DMS114 treated with DMSO at 0.1 percent for 48 hours (cell line): ENCODE data around the gene PPP1R13L.

ENCODE experiments used
- DNase-seq: peaks from one replicate; lab custom pipeline; 2025; ENCODE audit not compliant: unreplicated experiment; lab: John Stamatoyannopoulos, UW

PPP1R13L gene

DNA sequence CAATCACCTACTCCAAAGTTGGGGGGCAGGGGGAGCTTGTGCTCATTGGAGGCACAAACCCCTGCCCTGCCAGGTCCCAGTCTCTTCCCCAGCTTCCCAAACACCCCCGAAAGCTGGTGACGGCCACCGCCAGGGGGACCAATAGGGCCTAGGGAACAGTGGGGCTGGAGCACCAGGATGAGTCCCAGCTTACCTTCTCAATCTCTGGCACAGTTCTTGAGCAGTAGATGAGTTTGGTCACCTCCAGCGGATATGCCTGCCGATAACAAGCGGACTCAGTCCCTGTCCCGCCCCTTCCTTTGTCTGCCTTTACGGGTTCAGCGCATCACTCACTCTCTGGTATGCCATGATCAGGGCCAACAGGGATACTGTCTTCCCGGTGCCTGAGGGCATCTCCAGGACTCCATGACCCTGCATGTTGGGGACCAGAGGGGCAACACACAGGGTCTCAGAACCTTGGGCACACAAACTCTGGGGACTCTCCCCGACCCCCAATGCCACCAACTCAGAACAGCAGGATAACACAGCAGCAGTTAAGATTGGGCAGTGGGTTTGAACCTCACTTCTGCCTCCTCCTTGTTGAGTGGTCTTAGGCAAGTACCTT lies 36.0 kb downstream of the PPP1R13L start:
- no peak for DNase-seq

DNA sequence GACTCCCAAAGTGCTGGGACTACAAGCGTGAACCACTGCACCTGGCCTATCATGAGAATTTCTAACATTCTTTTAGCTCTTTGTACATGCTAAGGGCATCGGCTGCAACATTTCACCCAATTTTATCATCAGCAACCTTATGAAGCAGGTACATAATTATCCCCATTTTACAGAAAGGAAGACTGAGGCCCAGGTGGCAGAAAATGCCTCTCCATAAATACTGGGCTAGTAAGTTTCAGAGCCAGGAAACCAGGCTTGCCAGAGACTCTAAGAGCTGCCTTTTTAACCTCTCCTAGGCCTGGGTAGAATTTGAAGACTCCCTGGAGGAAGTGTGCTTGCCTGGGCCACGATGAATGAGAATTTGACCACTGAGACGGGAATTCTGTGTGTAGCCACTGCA lies 36.7 kb downstream of the PPP1R13L start:
- DNase-seq = no peak

DNA sequence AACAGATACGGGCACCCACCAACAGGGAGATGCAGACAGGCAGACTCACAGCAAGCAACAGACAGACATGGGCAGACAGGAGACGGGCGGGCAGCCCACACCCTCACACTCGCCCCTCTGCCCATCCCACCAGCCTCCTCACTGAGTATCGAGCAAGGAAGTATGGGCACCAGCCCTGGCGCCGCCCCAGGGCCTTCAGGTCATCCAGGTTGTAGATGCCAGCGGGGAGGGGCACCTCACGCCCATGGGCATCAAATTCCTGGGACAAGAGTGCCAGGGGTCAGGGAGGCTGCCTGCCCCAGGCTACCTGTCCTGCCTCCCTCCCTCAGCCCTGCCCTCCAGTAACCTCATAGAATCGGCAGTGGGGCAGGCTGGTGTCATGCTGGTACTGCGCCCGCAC lies 40.2 kb downstream of the PPP1R13L start:
- DNase-seq = no peak

DNA sequence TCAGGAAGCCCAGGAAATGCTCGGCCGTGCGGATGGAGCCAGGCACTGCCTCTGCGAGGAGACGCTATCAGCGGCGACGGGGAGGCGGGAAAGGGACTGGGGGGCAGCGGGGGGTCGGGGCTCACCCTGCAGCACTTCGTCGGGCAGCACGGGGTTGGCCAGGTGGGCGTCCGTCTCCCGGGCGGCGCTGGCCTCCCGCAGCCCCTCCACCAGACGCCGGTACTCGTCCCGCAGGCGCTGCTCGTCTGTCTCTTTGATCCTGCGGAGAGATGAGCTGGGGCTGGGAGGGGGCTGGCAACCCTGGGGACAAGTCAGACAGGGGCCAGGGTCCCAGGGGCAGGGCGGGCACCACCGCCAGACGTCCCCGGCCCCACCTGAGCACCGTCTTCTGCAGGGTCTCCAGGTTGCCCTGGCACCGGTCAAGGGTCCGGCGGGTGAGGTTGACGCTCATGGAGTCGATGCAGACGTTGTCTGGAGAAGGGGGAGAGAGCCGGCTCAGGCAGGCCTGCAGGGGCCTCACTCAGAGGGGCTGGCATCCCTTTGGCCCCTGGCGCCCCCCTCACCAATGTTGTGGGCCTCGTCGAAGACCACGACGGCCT lies 40.9 kb downstream of the PPP1R13L start:
- no peak for DNase-seq

DNA sequence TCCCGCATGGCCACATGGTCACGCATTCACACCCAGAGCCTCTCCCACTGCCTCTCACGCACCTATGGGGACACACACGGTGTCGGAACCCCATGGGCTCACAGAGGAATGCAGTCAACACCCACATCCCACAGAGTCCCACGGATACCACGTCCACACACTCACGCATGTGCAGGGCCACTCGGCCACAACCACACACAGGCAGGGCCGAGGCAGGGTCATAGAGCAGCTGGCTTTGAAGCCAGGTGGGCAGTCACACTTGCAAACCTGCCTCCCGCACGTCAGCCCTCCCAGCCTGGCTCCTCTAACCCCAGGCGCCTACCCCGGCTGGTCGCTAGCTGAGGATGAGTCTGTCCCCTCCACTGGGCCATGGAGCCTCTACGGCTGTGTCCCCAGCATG lies 42.6 kb downstream of the PPP1R13L start:
- no peak for DNase-seq

DNA sequence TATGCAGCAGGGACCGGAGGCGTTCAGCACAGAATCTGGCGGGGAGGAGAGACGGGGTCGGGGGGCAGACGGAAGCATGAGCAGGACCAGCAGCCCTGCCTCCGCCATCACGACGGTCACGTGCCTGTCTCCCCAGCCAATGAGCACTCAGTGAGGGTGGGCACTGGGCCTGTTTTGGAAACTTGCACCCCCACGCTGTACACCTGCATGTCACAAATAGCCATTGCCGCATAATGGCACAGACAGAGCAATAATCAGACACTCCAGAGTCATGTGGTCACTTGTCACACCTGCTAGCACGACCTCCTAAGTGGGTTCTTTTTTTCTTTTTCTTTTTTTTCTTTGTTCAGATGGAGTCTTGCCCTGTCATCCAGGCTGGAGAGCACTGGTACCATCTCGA lies 43.3 kb downstream of the PPP1R13L start:
- no peak for DNase-seq

DNA sequence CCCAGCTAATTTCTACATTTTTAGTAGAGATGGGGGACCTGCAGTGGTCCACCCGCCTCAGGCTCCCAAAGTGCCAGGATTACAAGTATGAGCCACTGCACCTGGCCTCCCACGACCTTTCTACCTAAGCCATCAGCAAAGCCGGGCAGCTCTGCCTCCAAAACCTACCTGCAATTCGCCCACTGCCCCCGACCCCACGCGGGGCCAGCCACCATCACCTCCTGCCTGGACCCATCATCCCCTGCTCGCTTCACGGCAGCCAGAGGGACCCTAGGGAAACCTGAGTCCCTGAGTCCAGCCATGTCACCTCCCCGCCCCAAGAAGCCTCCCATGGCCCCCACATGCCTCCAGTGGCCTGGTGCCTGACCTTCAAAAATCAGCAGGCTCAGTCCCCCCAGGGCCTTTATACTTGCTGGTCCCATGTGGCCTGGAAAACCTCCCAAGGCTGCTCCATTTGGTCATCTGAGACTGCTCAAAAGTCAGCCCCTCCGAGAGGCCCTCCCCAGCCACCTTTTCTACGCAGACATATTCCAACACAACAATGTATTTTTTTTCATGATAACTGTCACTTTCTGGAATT lies 46.6 kb downstream of the PPP1R13L start:
- DNase-seq = no peak

DNA sequence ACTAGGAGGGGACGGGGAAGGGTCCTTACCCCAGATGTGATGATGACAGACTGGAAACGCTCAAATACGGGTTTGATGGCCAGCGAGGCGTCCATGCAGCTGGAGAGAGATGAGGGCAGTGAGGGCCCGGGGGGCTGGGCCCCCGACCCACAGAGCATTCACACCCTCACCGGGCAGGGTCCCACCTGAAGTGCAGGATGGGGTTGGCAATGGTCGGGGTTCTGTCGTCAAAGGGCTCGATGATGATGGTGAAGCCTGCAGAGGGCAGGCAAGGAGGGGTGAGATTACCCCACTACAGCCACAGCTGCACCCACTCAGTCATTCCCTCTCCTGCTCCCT lies 47.5 kb downstream of the PPP1R13L start:
- no peak for DNase-seq

DNA sequence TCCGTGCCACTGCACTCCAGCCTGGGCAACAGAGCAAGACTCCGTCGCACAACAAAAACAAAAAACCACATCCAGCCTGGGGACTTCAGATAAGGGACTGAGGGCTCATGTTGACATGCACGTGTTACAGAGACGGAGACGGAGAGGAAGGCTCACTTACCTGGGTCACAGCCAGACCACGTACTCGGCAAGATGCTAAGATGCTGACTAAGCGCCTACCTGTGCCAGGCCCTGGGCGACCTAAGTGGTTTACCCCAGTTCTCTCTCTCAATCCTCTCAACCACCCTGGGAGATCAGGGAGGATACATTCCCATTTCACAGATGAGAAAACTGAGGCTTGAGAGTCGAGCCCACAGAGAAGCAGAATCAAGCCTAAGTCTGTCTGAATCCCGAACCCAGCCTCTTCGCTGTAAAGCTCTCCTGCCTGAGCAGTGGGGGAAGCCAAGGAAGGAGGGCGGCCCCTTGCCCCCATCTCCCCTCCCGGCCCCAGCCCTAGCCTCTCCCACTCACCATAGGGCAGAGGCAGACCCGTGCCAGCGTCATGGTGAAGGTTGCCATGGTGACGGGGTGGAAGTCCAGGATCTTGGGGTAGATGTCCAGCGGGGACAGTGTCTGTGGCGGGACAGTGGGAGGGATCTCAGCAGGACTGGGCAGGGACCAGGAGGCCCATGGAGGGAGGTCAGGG lies 48.0 kb downstream of the PPP1R13L start:
- no peak for DNase-seq

DNA sequence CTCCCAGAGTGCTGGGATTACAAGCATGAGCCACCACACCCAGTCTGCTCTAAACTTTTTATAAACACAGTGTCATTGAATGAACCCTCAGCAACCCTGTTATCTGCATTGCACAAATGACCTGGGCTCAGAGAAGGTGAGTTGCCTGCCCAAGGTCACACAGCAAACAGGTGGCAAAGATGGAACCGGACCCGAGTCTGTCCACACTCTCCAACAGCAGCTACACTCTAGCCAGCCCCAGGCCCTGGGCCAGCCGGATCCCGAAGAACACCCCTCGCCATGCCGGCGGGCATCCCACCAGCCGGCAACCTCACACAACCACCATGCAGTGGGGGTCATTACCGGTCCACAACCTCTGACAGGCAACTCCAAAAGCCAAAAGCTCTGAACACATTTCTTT lies 49.0 kb downstream of the PPP1R13L start:
- no peak for DNase-seq

DNA sequence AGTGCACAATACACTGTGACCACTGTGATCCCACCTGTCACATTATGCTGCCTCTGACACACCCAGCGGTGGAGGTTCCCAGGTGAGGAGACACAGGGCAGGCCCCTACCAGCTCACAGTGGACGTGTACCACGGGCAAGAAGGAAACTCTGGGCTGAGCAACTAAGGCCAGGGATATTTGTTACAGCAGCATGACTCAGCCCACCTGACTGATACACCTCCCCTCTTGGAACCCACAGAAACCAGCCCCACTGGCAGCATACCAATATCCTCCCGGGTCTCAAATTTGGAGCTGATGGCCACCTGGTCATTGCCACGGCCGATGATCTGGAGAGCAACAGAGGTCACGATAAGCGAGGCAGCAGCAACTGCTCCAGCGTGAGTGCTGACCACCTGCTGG lies 49.5 kb downstream of the PPP1R13L start:
- DNase-seq = no peak

DNA sequence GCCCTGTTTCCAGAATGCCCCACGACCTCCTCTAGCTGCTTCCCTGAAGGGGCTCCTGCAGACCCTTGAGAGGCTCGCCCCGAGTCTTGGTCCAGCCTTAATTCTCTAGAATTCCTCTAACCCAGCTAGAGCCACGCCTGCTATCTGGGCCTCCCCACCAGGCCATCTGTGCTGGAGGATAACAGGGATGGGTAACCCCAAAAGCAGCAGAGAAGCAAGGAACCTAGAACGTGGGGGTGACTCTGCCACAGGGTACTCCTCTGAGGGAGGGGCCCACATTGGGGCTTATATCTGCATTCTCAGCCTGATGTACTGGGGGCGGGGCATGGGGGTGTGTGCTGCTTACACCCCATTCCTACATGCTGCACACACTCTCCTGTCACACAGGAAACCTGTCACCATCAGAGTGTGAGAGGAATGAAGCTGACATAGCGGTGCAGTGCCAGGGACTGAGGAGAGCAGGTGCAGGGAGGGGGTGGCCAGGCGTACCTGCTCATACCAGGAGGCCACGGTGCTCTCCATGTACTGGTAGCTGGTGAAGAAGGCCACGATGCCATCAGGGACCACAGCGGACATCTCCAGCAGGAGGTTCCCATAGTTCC lies 50.5 kb downstream of the PPP1R13L start:
- no peak for DNase-seq

DNA sequence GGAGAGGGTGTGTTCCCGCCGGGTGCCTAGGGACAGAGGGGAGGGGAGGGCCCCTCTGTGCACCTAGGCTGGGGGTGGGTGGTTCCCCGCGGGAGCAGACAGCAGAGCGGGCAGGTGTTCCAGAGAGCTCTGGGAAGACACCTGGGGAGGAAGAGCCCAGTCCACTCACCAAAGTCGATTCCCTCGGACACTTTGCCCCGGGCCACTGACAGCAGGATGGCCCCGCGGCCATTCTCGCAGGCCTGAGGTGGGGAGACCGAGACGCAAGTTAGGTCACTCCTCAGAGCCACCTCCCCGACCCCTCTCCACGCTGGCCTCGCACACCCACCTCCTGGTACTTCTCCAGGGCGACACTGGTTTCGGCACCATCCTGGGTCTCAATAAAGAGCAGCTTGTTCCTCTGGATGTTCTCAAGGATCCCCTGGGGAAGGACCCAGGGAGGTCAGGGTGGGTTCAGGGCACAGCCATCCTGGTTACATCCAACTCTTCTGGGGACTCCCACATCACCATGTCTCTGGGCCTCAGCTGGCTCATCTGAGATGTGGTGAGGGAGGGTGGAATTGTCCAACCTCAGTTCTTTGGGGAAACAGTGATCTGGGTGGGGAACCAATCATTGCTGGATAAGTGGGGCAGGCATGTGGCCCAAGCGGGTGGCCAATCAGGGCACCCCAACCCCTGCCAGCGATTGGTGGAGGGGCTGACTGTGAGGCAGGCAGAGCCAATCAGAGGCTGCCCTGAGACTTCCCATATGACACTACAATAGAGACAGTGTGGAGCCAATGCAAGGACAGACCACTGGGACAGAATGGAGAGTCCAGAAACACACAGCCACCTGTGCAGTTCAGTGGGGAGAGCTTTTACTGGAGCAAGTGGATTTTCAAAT lies 51.7 kb downstream of the PPP1R13L start:
- no peak for DNase-seq

DNA sequence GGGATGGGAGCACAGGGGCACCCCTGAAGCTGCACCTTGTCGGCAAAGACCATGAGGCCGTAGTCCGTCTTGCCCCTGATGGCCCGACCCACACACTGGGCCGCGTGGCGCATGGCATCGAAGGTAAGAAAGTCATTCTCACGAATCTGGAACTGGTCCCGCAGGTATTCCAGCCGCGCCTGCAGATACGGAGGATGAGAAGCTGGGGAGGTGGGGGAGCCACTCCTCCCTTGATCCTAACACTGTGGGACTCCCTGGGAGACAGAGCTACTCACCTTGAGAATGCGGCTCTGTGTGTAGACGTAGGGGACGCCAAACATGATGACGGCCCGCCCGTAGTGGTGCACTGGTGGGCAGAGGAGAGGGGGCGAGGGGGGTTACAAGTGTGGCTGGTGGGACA lies 52.4 kb downstream of the PPP1R13L start:
- DNase-seq = no peak

DNA sequence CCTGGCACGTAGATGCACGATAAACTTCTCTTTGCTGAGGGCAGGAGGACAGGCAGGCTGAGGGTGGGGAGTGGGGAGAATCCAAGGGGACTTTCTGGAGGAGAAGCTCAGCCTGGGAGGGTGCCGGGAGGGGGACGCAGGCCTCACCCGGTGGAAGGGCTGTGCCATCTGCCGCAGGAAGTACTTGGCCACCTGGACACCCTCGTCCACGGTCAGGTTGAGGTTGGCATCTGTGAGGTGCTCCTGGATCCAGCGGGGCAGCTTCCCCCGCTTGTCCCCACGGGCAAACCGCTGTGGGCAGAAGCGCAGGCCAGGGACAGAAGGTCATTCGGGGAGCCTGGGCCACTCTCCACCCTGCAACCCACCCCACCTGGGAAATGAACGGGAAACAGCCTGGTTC lies 52.8 kb downstream of the PPP1R13L start:
- no peak for DNase-seq

DNA sequence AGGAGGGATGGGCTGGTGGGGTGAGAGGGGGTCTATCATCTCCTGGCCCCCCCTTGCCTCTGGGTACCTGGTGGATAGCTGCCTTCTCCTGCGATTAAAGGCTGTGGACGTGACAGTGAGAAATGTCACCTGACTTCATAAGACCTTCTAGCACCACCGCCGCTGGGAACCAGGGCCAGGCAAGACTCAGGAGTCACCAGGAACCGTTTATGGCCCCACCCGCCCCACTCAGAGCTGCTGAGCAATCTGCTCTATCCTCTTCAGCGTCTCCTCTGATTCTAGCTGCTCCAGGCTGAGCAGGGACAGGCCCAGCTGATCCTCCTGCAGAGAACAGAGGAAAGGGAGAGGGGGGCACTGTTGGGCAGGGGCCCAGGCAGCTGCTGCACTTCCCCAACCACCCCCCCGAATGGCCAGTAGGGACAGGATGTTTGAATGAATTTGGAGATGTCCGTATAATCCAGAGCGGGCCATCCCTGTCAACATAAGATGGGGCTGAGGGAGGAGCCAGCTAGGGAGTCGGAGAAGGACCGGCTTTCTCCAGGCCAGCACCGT lies 53.4 kb downstream of the PPP1R13L start:
- DNase-seq = no peak

DNA sequence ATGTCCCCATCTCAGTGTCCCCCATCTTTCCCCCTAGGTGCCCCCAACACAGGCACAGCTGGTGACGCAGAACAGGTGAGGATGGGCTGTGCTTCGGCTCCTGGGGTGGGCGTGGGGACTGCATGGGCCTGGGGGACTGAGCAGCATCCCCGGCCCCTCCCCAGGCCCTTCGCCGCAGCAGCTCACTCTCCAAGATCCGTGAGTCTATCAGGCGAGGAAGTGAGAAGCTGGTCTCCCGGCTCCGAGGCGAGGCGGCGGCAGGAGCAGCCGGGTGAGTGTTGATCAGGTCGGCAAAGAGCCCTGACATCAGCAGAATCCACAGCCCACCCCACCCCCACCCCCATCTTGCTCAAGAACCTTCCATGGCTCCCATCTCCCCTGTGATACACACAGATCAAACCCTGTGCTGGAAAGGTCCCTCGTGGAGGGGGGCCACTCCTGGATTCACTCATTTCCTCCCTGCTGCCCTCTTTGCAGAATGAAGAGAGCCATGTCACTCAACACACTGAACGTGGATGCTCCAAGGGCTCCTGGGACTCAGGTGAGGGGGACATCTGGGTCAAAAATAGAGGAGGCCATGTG lies 54.3 kb downstream of the PPP1R13L start:
- no peak for DNase-seq

DNA sequence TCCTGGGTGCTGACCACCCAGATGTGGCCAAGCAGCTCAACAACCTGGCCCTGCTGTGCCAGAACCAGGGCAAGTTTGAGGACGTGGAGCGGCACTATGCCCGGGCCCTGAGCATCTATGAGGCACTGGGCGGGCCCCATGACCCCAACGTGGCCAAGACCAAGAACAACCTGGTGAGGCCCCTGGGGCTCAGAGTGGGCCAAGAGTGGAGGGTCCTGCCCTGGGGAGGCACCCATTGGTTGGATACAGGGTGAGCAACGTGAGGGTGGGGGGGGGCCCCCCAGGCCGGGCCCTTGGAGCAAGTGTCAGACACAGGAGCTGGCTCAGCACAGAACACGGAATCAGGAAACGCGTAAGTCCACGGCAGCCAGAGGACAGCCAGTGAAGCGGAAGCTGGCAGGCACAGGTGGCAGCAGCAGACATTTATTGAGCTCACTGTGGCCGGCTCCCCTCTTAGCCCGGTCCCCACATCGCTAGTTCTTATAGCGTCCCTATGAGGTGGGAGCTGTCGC lies 55.4 kb downstream of the PPP1R13L start:
- no peak for DNase-seq

DNA sequence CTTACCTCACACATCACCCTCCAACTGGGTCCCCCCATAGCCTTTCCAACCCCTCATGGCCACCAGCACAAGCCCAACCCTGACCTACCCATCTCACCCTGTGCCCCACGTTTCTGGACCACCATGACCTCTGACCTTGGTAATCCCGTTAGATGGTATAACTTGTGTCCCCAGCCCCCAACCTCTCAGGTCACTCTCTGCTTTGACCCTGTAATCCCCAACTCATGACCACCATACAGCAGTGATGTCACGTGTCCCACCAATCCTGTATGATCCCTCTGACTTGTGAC lies 55.8 kb downstream of the PPP1R13L start:
- no peak for DNase-seq

DNA sequence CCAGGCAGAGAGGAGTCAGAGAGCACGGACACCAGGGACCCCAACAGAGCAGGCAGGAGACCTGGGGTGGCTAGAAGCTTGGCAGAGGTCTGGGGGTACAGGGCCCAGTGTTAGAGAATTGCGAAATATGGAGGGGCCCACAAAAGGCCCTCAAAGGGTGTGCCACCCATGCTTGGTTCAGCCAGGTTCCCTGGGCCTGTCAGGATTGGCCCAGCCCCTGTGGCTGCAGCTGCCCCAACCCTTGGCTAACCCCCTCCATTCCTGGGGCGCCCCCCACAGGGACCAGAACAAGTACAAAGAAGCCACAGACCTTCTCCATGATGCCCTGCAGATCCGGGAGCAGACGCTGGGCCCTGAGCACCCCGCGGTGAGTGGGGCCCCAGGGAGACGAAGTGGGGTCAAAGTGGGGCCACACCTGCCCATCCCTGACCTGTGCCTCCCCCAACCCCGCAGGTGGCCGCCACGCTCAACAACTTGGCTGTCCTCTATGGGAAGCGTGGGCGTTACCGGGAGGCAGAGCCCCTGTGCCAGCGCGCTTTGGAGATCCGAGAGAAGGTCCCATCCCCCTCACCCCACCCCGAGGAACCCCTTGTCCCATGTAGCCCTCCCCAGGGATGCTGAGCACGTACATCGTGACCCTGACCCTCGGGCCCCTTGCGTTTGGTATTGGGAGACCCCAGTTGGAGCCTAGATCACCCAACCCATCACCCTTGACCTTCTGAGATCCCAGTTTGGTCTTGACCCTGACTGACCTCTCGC lies 56.3 kb downstream of the PPP1R13L start:
- no peak for DNase-seq
